NCI-H146 treated with DMSO at 0.1 percent for 48 hours (cell line): ENCODE data around the gene EXOC6.
"Not testable (repeated sequence)": the region's sequence is repeated elsewhere in the genome, so short reads cannot be mapped to it uniquely, and the experiment has no call there.

ENCODE experiments used
- DNase-seq: peaks from one replicate; lab custom pipeline; 2025; ENCODE audit not compliant: unreplicated experiment; lab: John Stamatoyannopoulos, UW

Gene EXOC6

DNA sequence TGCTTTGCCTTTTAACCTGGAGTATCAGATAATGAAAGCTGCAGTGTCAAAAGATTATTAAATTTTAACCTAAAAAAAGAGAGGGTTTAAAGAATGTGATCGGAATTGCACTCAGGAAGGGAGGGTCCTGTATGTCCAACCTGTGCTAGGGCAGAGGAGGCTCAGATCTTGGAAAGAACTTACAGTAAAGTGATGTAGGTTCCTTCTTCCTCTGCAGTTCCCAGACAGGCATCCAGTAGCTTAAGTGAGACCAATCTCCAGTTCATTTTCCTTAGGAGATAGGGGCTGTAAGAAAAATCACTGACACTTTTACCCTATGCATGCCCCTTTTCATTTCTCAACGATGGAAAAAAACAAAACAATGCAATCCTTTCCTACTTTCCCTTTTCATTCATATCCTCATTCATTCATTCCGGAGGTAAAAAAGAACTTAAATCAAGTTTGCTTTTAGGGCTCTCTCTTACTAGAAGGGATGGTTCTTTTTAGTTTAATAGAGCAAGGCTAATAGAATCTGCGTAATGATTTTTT is 28.3 kb downstream of the EXOC6 start:
- DNase-seq: no peak

DNA sequence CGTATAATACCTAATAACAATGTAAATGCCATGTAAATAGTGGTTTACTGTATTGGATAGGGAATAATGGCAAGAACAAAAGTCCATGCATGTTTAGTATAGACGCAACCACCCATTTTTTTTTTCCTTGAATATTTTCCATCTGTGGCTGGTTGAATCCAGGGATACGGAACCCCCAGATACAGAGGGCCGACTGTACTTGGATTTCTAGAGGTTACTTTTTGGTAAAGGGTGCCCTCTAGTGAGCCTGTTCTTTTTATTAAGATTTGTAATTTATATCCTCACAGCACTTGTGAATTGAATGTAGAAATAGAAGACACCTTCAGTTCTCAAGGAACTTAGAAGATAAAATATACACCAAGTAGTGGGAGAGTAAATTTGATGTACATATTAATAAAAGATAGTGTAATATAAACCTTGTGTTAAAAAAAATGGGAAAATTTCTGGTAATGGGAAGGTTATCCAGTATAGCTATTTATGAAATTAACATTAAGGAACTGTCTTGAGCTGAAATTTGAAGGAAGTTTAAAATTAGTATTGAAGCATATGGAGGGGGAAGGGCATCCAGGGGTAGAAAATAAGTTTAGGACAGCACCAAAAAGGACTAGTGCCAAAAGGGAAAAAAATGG is 32.0 kb downstream of the EXOC6 start:
- peak; percentile 29 for DNase-seq

DNA sequence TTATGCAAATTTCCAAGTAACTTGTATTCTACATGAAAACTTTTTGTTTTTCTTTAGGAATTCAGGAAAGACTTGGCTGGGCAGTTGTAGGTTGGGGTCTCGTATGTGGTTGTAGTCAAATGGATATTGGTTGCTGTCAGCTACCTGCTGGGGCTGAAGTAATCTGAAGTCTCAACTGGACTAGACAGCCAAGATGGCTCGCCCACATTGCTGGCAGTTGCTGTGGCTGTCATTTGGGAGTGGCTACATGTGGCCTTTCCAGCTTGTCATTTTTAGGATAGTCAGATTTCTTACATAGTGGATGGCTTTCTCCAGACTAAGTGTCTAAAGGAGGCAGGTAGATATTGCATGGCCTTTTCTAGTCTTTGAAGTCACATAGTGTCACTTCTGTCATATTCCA is 32.6 kb downstream of the EXOC6 start:
- DNase-seq: no peak

DNA sequence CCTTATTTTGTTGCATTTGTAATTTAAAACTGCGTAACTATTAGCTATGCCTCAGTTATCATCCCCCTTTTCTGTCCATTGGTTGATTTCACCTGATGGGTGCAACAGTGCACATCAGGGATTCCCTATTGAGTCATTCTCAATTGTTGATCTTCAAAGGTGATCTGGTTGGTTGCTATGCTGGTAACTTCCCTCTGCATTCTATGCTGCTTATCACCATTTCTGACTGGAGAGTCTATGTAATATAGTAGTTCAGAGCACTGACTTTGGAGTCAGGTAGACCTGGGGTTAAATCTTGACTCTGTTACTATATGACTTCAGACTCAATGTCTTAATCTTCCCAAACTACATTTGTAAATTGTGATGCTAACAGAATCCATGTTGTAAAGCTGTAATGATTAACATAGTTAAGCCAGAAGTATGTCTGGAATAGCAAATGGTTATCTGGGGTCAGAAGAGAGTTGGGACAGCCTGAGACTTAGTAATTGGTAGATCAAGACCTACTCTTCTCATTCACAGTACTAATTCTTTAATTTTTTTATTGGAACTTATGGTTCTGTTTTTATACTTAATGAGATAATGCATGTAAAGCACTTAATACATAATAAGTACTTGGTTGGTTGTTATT is 38.1 kb downstream of the EXOC6 start:
- no peak for DNase-seq

DNA sequence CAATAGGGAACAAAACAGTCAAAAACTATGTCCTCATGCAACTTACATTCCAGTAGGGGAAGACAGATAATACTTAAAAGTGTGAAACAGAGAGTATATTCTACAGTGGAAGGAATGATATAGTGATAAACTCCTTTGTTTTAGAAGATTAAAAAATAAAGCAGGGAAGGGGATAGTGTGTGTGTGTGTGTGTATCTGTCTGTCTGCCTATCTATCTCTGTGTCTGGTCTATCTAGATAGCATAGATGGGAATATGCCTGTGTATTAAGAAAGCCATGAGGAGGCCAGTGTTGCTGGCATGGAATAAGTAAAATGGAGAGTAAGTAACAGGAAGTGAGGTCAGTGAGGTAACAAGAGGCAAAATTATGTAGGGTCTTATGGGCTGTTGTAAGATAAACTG is 42.2 kb downstream of the EXOC6 start:
- DNase-seq: no peak

DNA sequence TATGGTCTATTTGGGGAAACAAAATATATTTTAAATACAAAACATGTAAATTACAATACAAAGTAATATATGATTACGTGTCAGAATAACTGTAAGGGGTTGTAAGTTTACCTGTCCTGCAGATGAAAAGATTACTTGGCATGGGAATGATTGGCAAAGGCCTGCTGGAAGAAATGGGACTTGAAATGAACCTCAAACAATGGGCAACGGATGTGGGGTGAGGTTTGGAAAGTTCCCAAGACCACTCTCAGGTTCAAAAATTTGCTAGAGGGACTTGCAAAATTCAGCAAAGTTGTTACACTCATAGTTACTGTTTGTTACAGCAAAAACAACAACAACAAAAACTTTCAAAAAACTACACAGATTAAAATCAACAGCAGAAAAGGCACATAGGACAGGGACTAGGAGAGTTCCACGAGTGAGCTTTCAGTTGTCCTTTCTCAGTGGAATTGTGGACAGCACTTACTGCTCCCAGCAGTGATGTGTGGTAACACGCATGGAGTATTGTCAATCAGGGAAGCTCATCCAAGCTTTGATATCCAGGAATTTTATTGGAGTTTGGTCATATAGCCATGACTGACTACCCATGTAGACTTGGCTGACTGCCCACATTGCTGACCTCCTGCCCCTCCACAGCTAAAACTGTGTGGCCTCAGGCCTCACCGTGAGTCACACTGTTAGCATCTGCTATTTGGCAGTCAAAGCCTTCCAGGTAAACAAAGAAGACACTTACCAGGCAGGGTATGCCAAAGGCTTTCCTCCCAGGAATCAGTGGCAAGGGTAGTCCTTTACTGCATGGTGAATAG is 43.8 kb downstream of the EXOC6 start:
- DNase-seq: peak; percentile 60

DNA sequence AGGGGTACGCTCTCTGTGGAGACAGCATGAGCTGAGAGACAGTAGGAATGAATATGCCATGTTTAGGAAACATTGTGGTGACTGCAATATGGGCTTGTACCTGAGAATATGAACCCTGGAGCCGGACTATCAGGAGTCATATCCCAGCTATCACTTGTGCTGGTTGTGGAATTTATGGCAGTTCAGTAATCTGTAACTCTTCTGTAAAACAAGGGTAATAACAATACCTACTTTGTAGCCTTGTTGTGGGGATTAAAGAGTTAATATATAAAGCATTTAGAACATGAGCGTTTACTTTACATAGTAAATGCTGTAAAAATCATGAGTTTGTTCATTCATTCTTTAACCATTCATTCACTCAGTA is 44.4 kb downstream of the EXOC6 start:
- DNase-seq: no peak

DNA sequence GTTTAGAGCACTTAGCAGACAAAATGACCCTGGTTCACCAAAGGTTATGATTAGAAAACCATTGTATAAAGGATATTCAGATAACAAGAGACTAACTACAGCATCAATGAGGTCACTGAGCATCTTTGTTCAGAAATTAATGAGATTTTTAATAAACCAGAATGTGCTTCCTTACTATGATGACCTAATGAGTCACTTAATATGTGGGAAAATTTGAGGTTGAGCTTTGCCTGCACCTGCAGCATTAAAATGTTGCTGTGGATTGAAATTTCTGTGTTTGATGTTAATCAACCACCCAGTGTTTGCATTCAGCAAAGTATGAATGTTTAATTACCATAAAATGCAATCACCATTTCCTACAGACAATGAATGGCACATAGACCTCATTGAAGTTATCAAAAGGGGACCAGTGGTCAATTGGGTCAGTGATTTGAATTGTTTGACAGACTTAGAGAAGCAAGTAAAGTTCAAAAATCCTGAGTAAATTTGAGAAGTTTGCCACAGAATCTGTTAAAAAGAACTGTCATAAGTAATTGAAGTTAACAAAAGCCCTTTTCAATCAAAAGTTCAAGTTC is 45.8 kb downstream of the EXOC6 start:
- peak; percentile 3 for DNase-seq

DNA sequence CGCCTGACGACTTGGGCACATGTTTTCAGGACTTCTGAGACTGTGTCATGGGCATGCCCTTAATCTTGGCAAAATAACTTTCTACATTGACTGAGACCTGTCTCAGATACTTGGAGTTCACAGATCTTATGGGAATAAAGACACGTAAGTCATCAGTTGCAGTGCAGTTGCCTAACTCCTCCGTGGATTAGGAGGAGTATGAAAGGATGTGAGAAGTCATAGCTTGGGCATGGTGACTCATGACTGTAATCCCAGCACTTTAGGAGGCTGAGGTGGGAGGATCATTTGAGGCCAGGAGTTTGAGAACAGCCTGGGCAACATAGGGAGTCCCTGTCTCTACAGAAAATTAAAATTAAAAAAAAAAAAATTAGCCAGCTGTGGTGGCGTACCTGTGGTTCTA is 49.6 kb downstream of the EXOC6 start:
- no peak for DNase-seq

DNA sequence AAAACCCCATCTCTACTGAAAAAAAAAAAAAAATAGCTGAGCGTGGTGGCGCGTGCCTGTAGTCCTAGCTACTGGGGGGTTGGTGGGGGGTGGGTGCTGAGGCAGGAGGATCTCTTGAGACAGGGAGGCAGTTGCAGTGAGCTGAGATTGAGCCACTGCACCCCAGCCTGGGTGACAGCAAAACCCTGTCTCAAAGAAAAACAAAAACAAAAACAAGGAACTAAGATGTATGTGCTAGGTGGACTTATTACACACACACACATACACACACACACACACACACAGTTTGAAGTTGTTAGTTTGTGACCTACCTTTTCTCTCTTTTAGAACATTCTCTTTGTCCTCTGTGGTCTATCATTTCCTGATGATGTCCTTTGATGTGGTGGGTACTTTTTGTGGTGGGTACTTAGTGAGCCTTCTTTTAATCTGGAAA is 53.5 kb downstream of the EXOC6 start:
- no peak for DNase-seq

DNA sequence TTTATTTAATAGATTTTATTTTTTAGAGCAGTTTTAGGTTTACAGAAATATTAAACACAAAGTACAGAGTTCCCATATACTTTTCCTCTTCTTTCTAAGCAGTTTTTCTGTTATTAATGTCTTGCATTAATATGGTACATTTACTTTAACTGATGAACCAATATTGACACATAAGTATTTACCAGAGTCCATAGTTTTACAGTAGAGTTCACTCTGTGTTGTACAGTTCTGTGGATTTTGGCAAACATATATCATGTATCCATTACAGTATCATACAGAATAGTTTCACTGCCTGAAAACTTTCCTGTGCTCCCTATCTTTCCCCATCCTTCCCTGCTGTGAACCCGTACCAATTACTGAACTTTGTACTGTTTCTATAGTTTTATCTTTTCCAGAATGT is 55.3 kb downstream of the EXOC6 start:
- DNase-seq: no peak

DNA sequence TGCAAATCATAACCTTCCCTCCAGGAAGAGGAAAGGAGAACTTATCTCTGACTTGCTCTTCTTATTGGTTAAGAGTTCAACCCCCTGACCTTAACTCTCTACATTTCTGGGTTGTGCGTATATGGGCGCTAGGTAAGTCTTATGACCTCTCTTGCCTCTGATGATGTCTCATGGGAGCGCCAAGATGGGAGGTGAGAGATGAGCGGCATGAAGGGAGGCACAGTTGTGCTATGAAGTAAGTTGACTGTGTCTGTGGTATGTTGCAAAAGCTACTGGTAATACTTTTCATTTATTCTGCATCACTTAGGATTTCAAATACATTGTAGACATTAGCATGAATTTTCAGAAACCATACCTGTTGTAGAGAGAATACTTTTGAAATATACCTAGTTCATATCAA is 59.0 kb downstream of the EXOC6 start:
- DNase-seq: no peak

DNA sequence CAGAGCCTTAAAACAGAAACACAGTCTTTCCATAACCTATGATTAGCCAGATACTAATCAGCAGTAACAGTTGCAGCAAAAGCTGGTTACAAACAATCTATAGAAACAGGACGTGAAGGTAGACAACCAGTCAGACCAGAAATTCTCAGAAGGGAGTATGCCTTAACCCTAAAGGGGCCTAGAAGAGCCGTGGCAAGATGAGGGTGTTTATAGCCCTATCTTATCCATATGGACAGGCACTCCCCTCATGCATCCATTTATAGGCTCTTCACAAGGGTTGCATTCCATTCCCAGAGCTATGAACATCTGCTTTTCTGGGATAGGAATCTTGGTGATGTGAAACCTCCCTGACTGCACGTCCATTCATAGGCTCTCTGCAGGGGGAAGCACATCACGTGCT is 64.3 kb downstream of the EXOC6 start:
- not testable (repeated sequence) for DNase-seq

DNA sequence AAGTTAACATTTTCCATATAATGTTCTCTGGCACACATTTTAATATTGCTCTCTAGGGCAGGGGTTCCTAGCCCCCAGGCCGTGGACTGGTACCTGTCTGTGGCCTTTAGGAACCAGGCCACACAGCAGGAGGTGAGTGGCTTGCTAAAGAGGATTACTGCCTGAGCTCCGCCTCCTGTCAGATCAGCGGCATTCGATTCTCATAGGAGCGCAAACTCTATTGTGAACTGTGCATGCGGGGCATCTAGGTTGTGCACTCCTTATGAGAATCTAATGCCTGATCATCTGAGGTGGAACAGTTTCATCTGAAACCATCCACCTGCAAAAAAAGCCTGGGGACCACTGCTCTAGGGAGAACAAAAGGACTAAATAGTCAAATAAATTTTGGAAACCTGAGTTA is 65.7 kb downstream of the EXOC6 start:
- DNase-seq: no peak

DNA sequence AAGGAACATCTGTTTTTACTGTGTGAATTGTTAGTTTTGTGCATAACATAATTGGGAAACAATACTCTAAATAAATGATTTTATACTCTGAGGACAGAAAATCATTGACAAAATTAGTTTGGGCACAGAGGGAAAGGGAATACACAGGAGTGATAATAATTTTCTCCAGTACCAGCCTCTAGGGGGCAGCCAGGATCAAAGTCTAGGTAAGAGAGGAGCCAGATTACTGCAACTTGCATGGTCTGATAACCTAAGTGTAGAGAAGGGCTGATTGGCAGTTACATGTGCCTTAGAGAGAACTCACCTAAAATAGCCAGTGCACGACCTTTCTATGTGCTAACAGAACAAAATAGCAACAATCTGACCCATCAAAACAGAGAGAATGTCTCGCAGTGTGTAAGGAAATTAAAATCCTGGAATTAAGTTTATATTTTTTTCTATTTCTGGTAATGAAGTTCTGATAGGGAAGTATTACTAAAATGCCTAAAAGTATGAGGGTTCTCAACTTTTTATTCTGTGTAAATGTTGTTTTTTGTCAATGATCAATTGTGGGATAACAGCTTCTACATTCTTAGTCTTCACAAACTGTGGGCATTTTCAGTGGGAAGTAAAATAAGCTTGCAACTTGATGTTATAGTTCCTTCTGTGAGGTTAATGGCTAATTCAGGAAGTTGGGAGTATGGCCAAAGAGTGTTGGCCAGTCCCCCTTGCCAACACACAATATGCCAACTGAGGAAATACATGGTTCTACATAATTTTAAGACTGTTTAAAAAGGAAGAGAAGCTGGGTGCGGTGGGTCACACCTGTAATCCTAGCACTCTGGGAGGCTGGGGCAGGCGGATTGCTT is 66.4 kb downstream of the EXOC6 start:
- DNase-seq: peak; percentile 38

DNA sequence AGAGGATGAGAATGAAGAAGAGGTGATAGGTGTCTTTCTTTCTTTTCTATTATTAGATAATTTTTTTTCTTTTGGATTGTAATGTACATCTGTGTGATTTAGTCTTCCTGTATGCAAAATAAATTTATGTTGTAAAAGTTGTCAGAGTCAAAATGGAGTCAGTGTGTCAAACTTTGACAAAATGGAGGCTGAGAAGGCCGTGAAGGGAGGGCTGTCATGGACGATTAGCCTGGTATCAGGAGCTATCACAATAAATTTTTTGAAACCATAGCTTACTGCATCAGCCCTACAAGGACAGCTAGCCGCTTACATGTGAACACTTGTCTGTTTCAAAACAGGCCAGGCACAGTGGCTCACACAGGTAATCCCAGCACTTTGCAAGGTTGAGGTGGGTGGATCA is 67.6 kb downstream of the EXOC6 start:
- DNase-seq: no peak

DNA sequence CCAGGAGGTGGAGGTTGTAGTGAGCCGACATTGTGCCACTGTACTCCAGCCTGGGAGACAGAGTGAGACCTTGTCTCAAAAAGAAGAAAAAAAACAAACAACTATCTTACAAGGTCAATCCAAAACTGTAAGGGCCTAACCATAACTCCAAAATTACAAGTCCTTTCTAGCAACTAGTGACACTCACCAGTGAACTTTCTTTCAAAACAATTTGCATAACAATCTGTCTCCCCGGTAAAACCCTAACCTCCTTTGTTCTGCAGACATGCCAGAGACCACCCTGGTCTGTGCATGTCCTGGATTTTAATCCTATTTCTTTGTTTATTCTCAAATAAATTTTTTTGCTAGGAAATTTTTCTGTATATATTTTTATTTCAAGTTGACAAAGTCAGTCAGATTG is 68.1 kb downstream of the EXOC6 start:
- DNase-seq: no peak

DNA sequence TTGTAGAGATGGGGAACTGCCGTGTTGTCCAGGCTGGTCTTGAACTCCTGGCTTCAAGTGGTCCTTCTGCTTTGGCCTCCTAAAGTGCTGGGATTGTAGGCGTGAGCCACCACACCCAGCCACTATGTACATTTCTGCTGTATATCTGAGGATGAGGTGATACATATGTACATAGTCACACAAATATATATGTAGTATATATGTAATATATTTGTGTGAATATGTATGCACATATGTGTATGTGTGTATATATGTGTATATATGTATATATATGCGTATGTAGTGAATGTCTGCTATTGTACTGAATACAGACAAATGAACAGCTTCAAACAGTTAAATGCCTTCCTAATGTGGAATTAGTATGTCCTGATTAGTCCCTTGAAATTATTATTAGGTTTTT is 70.3 kb downstream of the EXOC6 start:
- DNase-seq: no peak

DNA sequence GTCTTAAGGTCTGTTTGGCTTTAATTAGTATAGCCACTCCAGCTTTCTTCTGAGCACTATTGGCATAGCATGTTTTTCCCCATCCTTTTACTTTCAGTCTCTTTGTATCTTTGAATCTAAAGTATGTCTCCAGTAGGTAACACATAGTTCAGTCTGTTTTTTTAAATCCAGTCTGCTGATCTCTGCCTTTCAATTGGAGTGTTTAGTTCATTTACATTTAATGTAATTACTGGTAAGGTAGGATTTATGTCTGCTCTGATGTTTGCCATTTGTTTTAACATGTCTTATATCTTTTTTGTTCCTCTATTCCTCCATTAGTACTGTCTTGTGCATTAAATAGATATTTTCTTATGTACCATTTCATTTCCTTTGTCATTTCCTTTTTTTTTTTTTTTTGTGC is 72.5 kb downstream of the EXOC6 start:
- no peak for DNase-seq

DNA sequence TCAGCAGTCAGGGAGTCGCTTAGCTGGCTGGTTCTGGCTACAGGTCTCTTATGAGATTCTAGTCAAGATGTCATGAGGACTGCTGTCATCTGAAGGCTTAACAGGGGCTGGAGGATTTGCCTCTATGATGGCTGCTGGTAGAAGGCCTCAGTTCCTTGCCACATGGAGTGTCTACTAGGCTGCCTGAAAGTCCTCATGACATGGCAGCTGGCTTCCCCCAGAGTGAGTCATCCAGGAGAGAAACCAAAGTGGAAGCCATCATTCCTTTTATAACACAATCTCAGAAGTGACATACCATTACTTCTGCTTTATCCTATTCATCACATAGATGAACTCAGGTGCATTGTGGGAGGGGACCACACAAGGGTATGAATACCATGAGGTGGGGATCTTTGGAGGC is 75.1 kb downstream of the EXOC6 start:
- no peak for DNase-seq

DNA sequence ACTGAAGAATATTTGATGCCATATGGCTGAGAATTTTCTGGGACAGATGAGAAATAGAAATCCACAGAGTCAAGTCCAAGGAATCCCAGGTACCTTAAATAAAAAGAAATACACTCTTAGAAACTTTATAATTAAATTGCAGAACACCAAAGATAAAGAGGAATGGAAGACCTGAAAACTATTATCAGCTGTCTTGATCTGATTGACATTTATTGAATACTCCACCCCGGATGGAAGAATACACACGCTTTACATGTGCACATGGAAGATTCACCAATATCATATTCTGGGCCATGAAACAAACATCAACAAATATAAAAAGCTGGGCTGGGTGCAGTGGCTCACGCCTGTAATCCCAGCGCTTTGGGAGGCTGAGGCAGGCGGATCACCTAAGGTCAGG is 81.6 kb downstream of the EXOC6 start:
- DNase-seq: no peak
